HTR-8/SVneo (cell line): ENCODE measurements around the gene FCGR3A.
"Not testable (repeated sequence)": the region's sequence is repeated elsewhere in the genome, so short reads cannot be mapped to it uniquely, and the experiment has no call there.

Experiments
- DNase-seq: peaks from one replicate; pipeline ENCODE4 v3.0.0; 2011; ENCODE audit warnings: low spot score, mixed read lengths; ENCODE audit not compliant: insufficient read length
- FAIRE-seq: peaks from 2 replicates; lab custom pipeline; 2011; peaks lifted over from hg19 to GRCh38; lab: Jason Lieb, UNC

FCGR3A gene

DNA sequence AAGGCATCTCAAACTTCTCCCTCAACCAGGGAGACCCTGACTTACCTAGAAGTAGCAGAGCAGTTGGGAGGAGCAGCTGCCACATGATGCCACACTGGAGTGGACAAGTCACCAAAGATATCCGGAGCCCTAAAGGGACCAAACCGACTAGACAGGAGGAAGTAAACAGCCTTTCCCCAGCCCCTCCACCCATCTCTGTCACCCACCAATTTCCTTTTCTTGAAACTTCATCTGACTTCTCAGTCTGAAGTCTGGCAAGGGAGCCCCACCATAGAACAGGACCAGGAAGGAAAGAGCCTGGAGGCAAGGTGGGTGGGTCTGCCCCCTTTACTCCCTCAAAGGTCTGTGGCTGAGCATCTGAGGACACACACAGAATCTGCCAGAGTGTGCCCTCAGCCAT, at the start of gene FCGR3A:
FCGR3A (minus strand) TSS at position 167 of the 400 bp plus-strand sequence; CDS start at position 85, 82 bp downstream.
- DNase-seq (no peak), FAIRE-seq (no peak)

DNA sequence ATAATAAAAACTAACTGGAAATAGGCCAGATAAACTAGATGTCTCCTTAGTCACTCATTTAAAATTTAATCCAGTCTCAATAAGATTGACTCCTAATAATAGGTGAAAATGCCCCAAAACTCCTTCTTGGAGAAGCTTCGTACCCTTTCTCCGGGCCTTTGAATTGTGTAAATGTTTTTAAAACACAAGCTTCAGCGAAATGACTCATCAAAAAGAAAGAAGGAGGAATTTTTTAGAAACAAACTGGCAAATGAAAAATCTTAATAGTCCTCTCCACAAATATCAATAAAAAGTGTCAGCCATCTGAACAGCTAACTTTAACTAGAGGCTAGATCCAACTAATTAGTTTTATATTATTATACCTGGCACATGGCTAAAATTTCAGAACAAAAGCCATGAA, 47.5 kb upstream of the FCGR3A start:
- not testable (repeated sequence) for DNase-seq, FAIRE-seq

DNA sequence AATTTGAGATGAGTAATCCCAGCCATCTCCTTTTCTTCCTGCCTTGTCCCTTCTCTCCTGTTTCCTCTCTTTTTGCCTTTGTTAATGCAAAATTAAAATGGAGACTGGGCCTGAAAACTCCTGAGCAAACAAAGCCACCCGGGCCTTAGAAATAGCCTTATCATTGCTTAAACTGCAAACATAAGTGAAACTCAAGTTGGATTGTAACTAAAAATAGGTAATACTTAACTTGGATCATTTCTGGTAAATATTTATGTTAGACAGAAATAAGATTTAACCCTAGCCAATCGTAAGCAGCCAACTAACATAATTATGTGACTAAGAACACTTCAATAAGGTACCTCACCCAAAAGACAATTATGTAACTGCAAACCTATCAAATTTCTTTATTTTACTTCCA, 46.0 kb upstream of the FCGR3A start:
- DNase-seq, FAIRE-seq: not testable (repeated sequence)

DNA sequence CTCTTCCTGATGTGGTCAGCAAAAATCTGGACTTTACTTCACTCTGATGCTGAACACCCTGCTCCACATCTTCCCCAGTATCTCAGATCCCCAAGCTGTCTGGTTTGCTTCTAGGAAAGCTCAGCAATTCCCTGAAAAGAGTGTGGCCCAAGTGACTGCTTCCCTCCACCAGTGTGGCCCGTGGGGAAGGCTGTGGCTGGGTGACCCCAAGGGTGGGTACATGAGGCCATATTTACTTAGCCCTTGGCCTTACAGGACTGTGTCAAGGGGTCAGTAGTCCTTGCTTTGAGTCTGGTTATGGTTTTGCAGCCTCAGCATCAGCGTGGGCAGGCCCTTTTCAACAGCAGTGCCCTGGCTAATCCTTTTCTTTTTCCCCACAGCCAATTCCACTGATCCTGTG, 45.6 kb upstream of the FCGR3A start:
- DNase-seq, FAIRE-seq: not testable (repeated sequence)

DNA sequence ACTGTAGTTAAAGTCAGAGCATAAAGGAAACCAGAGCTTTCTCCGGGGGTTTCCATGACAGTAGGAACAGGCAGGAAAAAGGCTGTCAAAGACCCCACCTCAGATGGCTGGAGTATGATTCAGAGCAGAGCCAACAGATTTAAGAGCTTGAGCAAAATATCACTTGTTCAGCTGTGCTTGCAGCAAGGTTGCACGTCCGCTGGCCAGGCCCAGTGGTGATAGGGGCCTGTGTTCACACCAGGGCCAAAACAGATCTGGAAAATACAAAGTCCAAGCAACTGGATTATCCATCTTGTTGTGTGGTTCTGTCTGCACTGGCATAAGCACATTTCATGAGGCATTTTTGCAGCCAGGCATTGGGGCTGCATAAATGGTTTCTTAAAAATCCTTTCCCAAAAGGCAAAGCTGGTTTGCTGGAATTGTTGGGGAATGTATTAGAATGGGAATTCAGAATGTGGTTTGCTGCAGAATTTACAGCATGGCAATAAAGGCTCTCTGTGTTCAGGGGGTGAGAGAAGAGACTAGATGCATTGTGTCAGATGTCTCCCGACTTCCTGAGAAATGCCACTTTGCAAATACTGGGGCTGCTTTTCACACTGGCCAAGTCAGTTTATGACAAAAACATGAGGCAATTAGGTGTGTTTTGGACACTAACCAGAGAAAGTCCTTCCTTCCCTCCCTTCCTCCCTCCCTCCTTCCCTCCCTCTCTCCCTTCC, 44.8 kb upstream of the FCGR3A start:
- FAIRE-seq = not testable (repeated sequence)

DNA sequence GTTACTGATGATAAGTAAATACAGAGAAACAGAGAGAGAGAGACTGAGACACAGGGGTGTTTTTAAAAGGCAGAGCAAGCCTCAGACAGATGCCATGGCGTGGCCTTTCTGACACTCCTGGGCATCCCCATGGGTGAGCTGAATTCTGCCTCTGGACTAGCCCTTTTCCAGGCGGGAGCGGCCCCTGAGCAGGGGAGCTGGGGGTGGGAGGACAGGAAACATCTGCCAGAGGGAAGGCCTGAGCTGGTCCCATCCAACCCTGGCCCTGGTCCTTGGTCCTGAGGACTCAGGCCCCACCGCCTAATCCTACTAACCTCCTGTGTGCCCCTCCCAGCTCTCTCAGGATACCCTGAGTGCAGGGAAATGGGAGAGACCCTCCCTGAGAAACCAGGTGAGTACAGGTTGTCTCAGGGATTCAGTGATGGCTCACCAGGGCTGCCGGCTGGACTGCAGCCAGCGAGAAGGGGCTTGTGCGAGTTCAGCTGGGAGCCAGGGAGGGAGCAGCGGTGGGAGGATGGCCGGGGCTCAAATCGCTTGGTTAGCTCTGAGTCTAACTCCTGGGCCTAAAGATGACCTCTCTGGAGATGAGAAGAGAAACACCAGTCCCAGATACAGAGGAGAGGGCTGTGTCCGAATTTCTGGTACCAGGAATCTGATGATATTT, 43.6 kb upstream of the FCGR3A start:
- not testable (repeated sequence) for DNase-seq, FAIRE-seq

More for the DNA sequence above, 44.8 kb upstream of the FCGR3A start:
- DNase-seq = not testable (repeated sequence)

DNA sequence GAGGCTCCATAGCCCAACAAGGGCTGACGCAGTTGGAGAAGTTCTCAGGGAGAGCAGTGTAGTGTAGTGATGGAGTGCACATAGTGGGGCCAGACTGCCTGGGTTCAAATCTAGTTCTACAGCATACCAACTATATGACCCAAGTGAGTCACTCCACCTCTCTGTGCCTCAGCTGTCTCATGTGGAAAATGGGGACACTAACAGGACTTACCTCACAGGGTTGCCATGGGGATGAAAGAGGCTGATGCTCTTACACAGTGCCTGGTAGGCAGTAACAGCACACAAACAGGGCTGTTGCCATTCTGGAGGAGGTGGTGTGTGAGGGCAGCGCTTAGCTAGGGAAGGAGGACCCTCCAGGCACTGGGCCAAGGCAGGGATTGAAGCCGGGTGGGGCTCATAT, 43.0 kb upstream of the FCGR3A start:
- DNase-seq, FAIRE-seq: not testable (repeated sequence)

DNA sequence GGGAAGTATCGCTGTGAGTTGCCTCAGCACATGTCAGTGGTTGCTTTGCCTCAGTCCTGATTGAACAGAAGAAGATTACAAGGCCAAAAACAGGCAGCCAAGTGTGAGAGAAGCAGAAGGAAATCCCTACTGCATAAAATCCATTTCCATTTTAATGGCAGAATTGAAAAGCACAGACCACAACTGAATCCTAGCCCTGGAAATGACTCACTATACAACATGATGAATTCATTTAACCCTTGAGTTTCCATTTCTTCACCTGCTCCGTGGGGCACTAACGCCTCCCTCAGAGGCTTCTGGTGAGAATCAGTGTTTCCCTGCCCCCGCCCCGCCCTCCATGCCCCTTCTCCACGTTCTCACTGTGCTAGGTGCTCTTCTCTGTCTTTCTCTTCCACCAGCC, 40.3 kb upstream of the FCGR3A start:
- FAIRE-seq, DNase-seq: not testable (repeated sequence)

DNA sequence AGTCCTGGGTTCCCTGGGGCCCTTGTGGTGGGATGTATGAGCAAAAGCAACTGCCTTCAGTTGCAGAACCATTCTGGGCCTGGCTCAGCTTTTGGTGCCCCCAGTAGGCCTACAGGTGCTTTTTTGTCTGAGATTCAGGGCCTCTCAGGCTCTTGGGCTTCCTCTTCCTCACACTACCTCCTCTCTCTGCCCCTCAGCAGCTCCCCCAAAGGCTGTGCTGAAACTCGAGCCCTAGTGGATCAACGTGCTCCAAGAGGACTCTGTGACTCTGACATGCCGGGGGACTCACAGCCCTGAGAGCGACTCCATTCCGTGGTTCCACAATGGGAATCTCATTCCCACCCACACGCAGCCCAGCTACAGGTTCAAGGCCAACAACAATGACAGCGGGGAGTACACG, 39.7 kb upstream of the FCGR3A start:
- FAIRE-seq, DNase-seq: not testable (repeated sequence)

DNA sequence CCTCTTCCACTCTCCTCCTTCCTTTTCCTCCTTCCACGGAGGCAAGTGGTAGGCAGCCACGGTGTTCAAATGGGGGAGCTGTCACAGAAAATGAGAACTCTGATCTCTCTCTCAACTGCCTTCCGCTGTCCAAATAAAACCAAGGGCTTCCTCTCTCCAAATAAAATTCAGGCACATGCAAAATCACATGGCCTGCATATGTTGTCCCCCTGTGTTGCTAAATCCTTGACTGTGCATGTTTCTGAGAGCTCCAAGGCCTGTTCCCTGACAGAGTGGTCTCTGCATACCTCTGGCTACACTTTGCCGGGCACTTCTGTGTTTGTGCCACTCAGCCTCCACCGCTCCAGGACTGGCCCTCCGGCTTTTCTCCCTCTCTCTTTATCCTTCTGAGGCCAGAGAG, 39.0 kb upstream of the FCGR3A start:
- not testable (repeated sequence) for FAIRE-seq, DNase-seq

DNA sequence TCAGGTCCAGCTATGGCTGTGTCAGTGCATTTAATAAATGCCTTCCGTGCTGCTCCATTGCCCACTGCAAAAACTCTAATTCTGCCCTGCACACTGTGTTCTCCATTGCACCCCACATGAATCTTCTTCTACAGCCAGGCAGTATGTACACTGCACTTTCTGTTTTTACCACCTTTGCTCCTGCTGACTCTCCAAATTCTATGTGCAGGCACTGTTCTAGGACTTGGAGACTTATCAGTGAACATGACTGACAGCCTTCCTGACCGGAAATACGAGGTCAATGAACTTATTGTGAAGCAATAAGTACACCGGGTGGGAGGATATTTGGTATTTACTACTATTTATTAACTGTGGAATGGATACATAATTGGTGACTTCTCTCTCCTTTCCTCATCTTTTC, 33.3 kb upstream of the FCGR3A start:
- not testable (repeated sequence) for FAIRE-seq, DNase-seq

DNA sequence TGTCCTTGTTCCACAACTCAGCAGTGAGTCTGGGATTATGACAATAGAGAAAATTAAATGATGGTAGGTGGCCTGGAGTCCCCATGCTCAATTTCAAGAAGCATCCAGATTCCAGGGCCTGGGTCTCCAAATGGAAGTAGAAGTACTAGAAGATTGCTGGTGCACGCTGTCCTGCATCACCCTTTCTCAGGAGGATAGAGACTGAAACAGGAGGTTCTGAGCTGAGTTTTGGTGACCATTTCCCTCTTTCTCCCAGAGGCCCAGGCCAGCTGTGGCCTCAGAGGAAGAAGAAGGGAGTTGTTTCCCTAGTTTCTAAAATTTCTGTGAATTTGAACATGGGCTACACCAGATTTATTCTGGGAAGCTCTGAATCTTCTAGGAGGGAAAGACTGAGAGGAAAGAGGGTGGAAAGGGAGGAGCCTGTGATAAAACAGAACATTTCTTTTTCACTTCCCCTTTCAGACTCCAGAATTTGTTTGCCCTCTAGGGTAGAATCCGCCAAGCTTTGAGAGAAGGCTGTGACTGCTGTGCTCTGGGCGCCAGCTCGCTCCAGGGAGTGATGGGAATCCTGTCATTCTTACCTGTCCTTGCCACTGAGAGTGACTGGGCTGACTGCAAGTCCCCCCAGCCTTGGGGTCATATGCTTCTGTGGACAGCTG, 31.4 kb upstream of the FCGR3A start:
- FAIRE-seq, DNase-seq: not testable (repeated sequence)

DNA sequence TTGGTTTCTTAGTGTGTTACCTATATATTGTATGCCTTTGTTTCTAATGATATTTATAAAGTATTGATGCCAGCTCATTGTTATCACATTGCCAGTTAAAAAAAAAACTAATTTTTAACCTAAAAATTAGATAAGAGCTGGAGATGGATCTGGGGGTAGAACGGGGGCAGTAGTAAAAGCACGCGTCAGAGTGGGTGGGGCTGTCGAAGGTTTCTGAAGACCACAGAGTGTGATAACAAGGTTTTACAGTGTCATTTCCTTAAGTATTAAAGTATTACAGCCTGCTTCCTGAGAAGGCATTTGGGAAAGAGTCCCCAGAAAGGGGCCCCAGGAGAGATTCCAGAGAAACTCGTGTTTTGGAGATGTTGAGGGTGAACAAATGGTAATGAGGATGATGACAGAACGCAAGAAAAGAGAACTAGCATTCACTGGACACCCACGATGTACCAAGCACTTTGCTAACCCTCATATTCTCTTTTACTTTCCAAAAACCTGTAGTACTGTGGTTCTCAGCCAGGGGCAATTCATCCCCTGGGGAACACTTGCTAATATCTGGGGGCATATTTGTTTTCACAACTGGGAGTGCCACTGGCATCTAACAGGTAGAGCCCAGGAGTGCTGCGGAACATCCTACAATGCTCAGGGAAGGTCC, 30.4 kb upstream of the FCGR3A start:
- DNase-seq, FAIRE-seq: not testable (repeated sequence)

DNA sequence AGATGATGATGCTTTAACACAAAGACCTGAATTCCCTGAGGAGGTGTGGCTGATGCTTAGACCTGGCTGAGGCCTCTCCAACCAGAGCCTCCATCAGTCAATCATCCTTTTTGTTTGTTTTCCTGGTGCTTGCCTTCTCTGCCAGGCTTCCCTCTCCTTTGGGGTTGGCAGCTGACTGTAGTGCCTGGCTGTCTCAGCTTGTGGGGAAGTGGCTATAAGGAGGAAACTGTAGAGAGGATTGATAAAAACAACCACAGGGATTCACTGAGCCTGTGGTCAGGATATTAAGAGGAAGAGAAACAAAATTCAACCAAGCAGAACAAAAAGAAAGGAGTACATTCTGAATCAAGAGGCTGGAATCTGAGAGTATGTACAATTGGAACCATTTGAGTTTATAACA, 27.1 kb upstream of the FCGR3A start:
- DNase-seq, FAIRE-seq: not testable (repeated sequence)

DNA sequence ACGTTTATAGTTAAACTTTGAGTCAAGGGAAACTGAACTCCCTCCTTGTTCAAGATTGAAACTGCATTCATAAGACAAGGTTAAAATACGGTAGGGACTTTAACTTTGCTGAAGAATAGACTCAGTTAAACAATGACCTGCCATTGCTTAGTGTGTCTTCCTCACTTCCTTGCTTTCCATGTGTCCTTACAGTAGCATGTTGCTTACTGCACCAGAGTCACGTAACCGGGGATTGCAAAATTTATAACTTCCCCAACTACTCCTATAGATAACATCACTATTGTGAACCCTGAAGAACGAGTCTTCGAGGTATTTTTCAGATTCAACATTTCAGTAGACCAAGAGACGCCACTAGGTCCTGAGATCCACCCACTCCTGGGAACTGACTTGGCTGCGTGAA, 22.1 kb upstream of the FCGR3A start:
- not testable (repeated sequence) for FAIRE-seq, DNase-seq

DNA sequence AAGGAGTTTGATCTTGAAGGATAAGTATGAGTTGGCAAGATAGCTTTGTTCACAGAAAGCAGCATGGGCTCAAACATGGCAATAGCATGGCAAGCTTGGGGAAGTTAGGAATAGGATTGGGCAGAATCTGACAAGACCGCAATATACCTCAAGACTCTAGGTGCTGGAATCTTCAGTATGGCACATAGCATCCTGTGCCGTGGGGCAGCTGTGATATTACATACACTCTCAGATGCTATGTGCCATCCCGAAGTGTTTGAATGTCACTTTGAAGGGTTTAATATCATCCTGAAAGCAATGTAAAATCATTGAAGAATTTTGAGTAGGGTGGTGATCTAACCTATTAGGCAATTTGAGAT, 17.0 kb upstream of the FCGR3A start:
- not testable (repeated sequence) for FAIRE-seq, DNase-seq

DNA sequence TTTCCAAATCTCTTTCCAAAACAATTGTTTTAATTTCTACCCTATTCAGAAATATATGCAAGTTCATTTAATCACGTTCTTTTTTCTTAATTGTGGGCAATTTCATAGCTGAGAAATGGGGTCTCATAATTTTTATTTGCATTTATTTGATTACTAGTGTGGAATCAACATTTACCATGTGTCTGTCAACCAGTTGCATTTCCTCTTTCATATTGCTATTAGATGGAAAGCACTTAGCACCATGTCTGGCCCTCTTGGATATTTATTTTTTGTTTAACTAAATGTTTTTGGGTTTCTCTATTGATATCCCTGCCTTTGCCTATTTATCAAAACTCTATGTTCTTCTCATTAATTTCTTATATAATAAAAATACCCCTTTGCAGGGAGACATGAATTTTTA, 13.9 kb upstream of the FCGR3A start:
- FAIRE-seq, DNase-seq: not testable (repeated sequence)

DNA sequence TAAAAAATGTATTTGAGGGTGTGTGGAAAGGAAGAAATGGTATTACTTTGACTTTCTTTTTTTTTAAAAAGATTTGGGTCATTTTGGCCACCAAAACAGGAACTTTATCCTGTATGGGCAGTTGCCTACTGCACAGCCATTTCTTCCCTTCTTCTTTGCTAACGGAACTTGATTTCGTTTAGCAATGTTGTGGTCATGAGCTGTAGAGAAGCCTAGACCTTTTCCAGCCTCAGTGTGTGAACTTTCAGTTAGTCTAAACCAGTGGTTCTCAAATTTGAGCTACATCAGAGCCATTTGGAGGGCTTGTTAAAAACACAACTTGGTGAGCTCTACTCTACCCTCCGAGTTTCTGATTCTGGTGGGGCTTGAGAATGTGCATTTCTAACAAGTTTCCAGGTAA, 12.8 kb upstream of the FCGR3A start:
- not testable (repeated sequence) for FAIRE-seq, DNase-seq

DNA sequence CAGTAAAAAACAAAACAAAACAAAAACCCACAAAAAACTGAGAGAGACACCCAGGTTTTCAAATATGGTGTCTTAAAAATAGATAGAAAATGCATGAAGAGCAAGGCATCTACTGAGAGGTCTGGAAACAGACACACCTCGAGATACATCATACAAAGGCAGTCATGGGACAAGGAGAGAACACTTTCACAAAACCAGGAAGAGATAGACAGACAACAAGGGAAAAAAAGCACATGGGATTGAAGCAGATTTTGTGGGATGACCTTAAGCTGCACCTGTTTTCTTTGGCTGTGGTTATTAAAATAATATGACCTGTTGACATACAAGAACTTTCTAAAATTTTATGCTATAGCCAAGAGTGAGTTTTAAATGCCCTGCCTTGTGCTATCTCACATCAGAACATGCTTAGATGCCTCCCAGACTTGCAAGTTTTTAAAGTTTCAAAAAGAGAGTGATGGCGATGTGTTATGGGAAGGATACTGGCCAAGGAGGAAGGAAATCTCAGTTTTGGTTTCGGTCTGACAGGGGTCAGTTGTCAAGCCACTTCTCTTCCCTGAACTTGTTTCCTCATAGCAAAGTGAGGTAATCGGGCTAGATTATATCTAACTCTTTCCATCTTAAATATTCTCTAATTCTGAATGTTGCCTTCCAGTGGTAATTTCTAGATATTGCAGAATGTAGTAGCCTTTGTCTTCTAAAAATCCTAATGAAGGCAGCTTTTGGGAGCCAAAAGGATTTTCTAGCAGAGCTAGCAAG, 11.5 kb upstream of the FCGR3A start:
- DNase-seq, FAIRE-seq: not testable (repeated sequence)
